ENCODE results near the gene ATP6V0D1.

DNA sequence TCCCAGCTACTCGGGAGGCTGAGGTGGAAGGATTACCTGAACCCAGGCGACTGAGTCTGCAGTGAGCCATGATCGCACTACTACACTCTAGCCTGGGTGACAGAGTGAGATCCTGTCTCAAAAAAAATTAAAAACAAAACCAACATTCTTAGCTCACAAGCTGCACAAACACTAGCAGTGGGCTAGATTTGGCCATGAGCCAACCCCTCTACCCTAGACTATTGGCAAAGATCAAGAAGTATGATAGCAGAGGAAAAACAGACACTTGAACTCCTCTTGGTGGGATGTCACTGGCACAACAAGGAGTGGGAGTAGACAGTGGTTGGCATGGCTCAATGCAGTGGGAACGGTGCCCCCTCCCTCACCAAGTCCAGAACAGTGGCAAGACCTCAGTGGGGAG lies 28.1 kb upstream of the ATP6V0D1 start:
- TF ChIP-seq, protein P1, sequence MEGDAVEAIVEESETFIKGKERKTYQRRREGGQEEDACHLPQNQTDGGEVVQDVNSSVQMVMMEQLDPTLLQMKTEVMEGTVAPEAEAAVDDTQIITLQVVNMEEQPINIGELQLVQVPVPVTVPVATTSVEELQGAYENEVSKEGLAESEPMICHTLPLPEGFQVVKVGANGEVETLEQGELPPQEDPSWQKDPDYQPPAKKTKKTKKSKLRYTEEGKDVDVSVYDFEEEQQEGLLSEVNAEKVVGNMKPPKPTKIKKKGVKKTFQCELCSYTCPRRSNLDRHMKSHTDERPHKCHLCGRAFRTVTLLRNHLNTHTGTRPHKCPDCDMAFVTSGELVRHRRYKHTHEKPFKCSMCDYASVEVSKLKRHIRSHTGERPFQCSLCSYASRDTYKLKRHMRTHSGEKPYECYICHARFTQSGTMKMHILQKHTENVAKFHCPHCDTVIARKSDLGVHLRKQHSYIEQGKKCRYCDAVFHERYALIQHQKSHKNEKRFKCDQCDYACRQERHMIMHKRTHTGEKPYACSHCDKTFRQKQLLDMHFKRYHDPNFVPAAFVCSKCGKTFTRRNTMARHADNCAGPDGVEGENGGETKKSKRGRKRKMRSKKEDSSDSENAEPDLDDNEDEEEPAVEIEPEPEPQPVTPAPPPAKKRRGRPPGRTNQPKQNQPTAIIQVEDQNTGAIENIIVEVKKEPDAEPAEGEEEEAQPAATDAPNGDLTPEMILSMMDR (conservative IDR thresholded peaks at IDR 0.05; ENCODE audit: low read depth in 2 of 2): no peak
- TF ChIP-seq EZH2 (IDR thresholded peaks at IDR 0.05; ENCODE audit: low read depth, unreplicated experiment) (no peak), POLR2AphosphoS5 (IDR thresholded peaks at IDR 0.05; ENCODE audit: low read depth) (no peak), JUNB (IDR thresholded peaks at IDR 0.05; ENCODE audit: unreplicated experiment) (no peak), EZH2phosphoT487 (IDR thresholded peaks at IDR 0.05; ENCODE audit: unreplicated experiment) (no peak), CREB1 (CRISPR knock-in tag; IDR thresholded peaks at IDR 0.05; ENCODE audit: low read depth) (no peak), STAT1 (IDR thresholded peaks at IDR 0.05; ENCODE audit: unreplicated experiment) (no peak), ZNF114 (CRISPR knock-in tag; IDR thresholded peaks at IDR 0.05) (no peak)
- TF ChIP-seq, protein P2, sequence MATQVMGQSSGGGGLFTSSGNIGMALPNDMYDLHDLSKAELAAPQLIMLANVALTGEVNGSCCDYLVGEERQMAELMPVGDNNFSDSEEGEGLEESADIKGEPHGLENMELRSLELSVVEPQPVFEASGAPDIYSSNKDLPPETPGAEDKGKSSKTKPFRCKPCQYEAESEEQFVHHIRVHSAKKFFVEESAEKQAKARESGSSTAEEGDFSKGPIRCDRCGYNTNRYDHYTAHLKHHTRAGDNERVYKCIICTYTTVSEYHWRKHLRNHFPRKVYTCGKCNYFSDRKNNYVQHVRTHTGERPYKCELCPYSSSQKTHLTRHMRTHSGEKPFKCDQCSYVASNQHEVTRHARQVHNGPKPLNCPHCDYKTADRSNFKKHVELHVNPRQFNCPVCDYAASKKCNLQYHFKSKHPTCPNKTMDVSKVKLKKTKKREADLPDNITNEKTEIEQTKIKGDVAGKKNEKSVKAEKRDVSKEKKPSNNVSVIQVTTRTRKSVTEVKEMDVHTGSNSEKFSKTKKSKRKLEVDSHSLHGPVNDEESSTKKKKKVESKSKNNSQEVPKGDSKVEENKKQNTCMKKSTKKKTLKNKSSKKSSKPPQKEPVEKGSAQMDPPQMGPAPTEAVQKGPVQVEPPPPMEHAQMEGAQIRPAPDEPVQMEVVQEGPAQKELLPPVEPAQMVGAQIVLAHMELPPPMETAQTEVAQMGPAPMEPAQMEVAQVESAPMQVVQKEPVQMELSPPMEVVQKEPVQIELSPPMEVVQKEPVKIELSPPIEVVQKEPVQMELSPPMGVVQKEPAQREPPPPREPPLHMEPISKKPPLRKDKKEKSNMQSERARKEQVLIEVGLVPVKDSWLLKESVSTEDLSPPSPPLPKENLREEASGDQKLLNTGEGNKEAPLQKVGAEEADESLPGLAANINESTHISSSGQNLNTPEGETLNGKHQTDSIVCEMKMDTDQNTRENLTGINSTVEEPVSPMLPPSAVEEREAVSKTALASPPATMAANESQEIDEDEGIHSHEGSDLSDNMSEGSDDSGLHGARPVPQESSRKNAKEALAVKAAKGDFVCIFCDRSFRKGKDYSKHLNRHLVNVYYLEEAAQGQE (IDR thresholded peaks at IDR 0.05; ENCODE audit: unreplicated experiment): no peak
- TF ChIP-seq, protein P3, sequence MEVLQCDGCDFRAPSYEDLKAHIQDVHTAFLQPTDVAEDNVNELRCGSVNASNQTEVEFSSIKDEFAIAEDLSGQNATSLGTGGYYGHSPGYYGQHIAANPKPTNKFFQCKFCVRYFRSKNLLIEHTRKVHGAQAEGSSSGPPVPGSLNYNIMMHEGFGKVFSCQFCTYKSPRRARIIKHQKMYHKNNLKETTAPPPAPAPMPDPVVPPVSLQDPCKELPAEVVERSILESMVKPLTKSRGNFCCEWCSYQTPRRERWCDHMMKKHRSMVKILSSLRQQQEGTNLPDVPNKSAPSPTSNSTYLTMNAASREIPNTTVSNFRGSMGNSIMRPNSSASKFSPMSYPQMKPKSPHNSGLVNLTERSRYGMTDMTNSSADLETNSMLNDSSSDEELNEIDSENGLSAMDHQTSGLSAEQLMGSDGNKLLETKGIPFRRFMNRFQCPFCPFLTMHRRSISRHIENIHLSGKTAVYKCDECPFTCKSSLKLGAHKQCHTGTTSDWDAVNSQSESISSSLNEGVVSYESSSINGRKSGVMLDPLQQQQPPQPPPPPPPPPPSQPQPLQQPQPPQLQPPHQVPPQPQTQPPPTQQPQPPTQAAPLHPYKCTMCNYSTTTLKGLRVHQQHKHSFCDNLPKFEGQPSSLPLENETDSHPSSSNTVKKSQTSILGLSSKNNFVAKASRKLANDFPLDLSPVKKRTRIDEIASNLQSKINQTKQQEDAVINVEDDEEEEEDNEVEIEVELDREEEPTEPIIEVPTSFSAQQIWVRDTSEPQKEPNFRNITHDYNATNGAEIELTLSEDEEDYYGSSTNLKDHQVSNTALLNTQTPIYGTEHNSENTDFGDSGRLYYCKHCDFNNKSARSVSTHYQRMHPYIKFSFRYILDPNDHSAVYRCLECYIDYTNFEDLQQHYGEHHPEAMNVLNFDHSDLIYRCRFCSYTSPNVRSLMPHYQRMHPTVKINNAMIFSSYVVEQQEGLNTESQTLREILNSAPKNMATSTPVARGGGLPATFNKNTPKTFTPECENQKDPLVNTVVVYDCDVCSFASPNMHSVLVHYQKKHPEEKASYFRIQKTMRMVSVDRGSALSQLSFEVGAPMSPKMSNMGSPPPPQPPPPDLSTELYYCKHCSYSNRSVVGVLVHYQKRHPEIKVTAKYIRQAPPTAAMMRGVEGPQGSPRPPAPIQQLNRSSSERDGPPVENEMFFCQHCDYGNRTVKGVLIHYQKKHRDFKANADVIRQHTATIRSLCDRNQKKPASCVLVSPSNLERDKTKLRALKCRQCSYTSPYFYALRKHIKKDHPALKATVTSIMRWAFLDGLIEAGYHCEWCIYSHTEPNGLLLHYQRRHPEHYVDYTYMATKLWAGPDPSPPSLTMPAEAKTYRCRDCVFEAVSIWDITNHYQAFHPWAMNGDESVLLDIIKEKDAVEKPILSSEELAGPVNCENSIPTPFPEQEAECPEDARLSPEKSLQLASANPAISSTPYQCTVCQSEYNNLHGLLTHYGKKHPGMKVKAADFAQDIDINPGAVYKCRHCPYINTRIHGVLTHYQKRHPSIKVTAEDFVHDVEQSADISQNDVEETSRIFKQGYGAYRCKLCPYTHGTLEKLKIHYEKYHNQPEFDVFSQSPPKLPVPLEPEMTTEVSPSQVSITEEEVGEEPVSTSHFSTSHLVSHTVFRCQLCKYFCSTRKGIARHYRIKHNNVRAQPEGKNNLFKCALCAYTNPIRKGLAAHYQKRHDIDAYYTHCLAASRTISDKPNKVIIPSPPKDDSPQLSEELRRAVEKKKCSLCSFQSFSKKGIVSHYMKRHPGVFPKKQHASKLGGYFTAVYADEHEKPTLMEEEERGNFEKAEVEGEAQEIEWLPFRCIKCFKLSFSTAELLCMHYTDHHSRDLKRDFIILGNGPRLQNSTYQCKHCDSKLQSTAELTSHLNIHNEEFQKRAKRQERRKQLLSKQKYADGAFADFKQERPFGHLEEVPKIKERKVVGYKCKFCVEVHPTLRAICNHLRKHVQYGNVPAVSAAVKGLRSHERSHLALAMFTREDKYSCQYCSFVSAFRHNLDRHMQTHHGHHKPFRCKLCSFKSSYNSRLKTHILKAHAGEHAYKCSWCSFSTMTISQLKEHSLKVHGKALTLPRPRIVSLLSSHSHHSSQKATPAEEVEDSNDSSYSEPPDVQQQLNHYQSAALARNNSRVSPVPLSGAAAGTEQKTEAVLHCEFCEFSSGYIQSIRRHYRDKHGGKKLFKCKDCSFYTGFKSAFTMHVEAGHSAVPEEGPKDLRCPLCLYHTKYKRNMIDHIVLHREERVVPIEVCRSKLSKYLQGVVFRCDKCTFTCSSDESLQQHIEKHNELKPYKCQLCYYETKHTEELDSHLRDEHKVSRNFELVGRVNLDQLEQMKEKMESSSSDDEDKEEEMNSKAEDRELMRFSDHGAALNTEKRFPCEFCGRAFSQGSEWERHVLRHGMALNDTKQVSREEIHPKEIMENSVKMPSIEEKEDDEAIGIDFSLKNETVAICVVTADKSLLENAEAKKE (CRISPR knock-in tag; IDR thresholded peaks at IDR 0.05): no peak
- TF ChIP-seq, protein P4, sequence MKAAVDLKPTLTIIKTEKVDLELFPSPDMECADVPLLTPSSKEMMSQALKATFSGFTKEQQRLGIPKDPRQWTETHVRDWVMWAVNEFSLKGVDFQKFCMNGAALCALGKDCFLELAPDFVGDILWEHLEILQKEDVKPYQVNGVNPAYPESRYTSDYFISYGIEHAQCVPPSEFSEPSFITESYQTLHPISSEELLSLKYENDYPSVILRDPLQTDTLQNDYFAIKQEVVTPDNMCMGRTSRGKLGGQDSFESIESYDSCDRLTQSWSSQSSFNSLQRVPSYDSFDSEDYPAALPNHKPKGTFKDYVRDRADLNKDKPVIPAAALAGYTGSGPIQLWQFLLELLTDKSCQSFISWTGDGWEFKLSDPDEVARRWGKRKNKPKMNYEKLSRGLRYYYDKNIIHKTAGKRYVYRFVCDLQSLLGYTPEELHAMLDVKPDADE (IDR thresholded peaks at IDR 0.05): no peak
